Lower lobe of right lung (tissue), 2 donors: Measurements from ENCODE around the gene BIN1. TPM values are rescaled to one million over a fixed set of nuclear protein-coding genes. Genes with fewer than 3 reads are reported as not detected.
A peak's percentile ranks its signal among the peaks of the same experiment; 100 is the strongest.

Source experiments
- ATAC-seq, 2 donors: fragments of 200-7000 bp; cut with Tn5 transposase; one replicate each; pipeline ENCODE4 v1.9.1; 2020 to 2022; ENCODE audit warnings: mild to moderate bottlenecking in 2 of 2, moderate library complexity in 2 of 2
- DNase-seq: peaks from one replicate; pipeline ENCODE4 v3.0.0-alpha.2; 2020
- H3K27ac ChIP-seq: fragments of 200-600 bp; one replicate; pipeline ENCODE4 v1.8.0; 2022
- H3K27me3 ChIP-seq: fragments of 200-600 bp; one replicate; pipeline ENCODE4 v1.8.0; 2022; ENCODE audit warnings: low read depth
- H3K36me3 ChIP-seq: fragments of 200-600 bp; one replicate; pipeline ENCODE4 v1.8.0; 2022; ENCODE audit warnings: mild to moderate bottlenecking
- H3K4me1 ChIP-seq: fragments of 200-600 bp; one replicate; pipeline ENCODE4 v1.8.0; 2022
- H3K4me3 ChIP-seq: fragments of 200-600 bp; one replicate; pipeline ENCODE4 v1.8.0; 2022; ENCODE audit warnings: mild to moderate bottlenecking
- H3K9me3 ChIP-seq: fragments of 200-600 bp; one replicate; pipeline ENCODE4 v1.8.0; 2022
- intact Hi-C: fragments of 100-400 bp; cut with DNase I; formaldehyde crosslinking; loops from one replicate; pipeline ENCODE4 v1.11.0; 2022
- total RNA-seq: library from RNA; stranded (reverse); fragmentation: NEBNext Ultra II Directional; extraction: Animal tissue kit (Norgen Biotek cat#: 25700); gene quantifications from one replicate; pipeline ENCODE4 v1.2.1, GENCODE V29; 2021
- TF ChIP-seq, protein P1 (sequence below): fragments of 200-600 bp; IDR thresholded peaks from one replicate; pipeline ENCODE4 v1.8.0; 2022; ENCODE audit warnings: antibody characterized with exemption, mild to moderate bottlenecking
- donor health status: DM: no; HTN: yes; CAD: no; lungs with severe emphysema.

Gene BIN1
- total RNA-seq, 1 donor from 2014 or later, result 33.9 TPM

GRCh38 chr2:127017548-127017947 is 89.4 kb downstream of the BIN1 start:
- TF ChIP-seq, protein P1, sequence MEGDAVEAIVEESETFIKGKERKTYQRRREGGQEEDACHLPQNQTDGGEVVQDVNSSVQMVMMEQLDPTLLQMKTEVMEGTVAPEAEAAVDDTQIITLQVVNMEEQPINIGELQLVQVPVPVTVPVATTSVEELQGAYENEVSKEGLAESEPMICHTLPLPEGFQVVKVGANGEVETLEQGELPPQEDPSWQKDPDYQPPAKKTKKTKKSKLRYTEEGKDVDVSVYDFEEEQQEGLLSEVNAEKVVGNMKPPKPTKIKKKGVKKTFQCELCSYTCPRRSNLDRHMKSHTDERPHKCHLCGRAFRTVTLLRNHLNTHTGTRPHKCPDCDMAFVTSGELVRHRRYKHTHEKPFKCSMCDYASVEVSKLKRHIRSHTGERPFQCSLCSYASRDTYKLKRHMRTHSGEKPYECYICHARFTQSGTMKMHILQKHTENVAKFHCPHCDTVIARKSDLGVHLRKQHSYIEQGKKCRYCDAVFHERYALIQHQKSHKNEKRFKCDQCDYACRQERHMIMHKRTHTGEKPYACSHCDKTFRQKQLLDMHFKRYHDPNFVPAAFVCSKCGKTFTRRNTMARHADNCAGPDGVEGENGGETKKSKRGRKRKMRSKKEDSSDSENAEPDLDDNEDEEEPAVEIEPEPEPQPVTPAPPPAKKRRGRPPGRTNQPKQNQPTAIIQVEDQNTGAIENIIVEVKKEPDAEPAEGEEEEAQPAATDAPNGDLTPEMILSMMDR, result no peak
- Histone ChIP-seq H3K9me3 (no peaks in the 10 kb centered on the region), H3K27ac (no peak overlapping the region), H3K36me3 (no peaks in the 10 kb centered on the region), H3K4me1 (no peaks in the 10 kb centered on the region), H3K4me3 (no peak overlapping the region), H3K27me3 (no peaks in the 10 kb centered on the region)
- DNase-seq (no peak), ATAC-seq (no peak)
- intact Hi-C loops, result no loop called here

DNA sequence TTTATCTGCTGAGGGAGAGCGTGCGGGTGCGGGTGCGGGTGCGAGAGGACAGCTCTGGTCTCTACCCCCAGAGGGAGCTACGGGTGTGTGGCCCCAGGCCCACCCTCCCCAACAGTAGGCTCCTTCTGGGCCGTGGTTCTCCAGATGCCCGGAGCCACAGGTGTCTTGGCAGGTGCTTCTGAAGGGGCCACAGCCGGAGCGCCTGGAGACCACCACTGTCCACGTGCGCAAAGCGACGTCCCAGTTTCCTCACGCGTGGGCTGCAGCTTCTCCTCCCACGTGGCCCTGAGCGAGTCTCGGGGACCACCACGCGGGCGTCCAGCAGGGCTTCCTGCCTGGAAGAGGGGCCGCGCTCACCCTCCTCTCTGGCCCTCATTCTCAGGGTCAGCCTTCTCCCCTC is 90.6 kb downstream of the BIN1 start:
- TF ChIP-seq, protein P1, result no peak
- Histone ChIP-seq H3K27ac (no peak overlapping the region), H3K36me3 (no peaks in the 10 kb centered on the region), H3K4me1 (no peaks in the 10 kb centered on the region), H3K27me3 (no peaks in the 10 kb centered on the region), H3K9me3 (no peaks in the 10 kb centered on the region), H3K4me3 (no peak overlapping the region)
- ATAC-seq, result no peak
- DNase-seq, result no peak
- intact Hi-C loops, result no loop called here

- Histone ChIP-seq H3K9me3 (no peaks in the 10 kb centered on the region), H3K27me3 (no peaks in the 10 kb centered on the region), H3K27ac (no peak overlapping the region), H3K36me3 (no peaks in the 10 kb centered on the region), H3K4me1 (no peaks in the 10 kb centered on the region), H3K4me3 (no peak overlapping the region)
- TF ChIP-seq, protein P1, result no peak
- ATAC-seq, result peak in 1 of 2 donors; percentile 13
- intact Hi-C loops, result no loop called here
- DNase-seq, result no peak
Measured at GRCh38 chr2:127015106-127015910, 91.6 kb downstream of the BIN1 start.

DNA sequence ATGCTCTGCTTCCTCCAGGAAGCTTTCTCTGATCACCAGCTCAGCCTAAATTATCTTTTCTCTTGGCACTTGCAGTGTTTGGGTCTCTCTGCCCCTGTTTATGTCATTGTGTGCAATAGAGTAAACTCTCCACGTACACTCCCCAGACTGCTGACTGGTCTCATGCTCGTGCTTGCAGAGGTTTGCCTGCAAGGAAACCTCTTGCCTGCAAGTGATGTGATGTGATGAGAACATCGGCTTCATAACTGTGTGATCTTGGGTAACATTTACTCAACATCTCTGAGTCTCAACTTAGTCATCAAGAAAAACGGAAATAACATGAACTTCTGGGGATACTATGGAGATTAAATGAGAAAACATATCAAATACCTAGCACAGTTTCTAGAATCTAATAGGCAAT is 92.3 kb downstream of the BIN1 start:
- intact Hi-C loops, result no loop called here
- Histone ChIP-seq H3K27ac (no peak overlapping the region), H3K4me3 (no peak overlapping the region), H3K27me3 (no peaks in the 10 kb centered on the region), H3K36me3 (no peaks in the 10 kb centered on the region), H3K4me1 (no peaks in the 10 kb centered on the region), H3K9me3 (no peaks in the 10 kb centered on the region)
- TF ChIP-seq, protein P1, result no peak
- DNase-seq, result no peak
- peak in 1 of 2 donors; percentile 18 for ATAC-seq

GRCh38 chr2:127014224-127014623 is 92.7 kb downstream of the BIN1 start:
- DNase-seq, result no peak
- Histone ChIP-seq H3K4me1 (no peaks in the 10 kb centered on the region), H3K27ac (no peak overlapping the region), H3K4me3 (no peak overlapping the region), H3K36me3 (no peaks in the 10 kb centered on the region), H3K27me3 (no peaks in the 10 kb centered on the region), H3K9me3 (no peaks in the 10 kb centered on the region)
- TF ChIP-seq, protein P1, result no peak
- ATAC-seq, result no peak
- intact Hi-C loops, result no loop called here
